ENCODE data around the gene VASH1.

The VASH1 gene

DNA sequence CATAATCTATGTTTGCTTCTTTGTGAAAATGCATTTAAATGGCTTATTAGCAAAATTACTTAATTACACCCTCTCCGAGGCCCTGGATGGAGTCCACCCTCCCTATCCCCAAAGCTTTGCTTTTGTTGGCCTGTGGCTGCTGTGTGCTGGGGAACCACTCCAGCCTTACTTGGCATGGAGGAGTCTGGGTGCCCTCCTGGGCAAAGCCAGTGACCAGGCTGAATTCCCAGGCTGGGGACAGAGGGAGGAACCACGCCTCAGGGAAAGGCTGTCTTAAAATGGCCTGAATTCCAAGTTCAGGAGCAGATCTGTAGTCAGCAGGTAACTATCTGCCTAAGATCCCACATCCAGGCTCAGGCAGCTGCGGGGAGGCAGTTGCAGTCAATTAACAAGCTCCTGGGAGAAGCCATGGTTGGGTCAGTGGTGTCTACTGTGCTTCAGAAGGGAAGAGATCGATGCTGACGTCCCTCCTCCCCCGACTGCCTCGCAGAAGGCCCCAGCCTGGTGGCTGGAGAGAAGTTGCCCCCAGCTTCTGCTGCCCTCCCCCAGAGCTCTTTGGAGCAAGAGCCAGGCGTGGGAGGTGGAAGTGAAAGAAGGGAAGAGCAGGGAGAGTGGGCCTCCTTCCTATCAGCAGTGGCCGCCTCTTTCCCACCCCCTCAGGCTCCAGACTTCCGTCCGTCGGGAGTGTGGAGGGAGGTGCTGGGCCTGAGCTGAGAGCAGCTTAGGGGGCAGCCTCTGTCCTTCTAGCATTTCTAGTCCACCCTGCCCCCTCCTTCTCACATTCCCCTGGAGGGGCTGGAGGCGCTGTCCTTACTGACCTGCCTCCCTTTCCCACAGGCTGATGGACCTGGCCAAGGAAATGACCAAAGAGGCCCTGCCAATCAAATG, 11.3 kb downstream of the VASH1 start:
- DNase-seq: no peak

DNA sequence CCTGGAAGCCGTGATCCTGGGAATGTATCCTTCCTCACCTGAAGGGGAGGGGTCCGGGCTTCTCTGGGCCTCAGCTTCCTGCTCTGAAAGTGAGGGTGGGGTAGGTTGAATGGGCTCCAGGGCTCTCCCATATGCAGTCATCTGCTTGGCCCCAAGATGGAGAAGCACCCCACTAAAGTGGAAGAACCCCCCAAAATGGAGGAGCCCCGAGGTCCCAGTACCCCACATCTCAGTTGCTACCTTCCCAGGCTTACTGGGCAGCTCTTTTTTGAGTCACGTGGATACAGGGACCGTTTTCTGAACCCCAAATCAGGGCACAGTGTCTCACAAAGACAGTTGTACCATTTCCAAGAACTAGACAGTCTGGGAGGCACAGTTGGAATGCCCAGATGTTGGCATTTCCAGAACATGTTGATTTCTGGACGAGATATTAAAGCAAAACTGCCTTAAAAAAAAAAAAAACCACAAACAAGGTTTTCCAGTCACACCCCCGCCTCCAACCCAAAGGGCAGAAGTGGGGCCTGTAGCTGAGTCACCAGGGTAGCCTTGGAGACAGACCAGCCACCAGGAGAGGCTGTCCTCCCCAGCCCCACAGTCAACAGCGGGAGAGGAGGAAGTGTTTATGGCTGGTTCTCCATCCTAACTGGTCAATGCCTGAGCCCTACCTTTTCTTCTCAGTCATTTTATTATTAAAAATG, 12.1 kb downstream of the VASH1 start:
- DNase-seq: no peak

DNA sequence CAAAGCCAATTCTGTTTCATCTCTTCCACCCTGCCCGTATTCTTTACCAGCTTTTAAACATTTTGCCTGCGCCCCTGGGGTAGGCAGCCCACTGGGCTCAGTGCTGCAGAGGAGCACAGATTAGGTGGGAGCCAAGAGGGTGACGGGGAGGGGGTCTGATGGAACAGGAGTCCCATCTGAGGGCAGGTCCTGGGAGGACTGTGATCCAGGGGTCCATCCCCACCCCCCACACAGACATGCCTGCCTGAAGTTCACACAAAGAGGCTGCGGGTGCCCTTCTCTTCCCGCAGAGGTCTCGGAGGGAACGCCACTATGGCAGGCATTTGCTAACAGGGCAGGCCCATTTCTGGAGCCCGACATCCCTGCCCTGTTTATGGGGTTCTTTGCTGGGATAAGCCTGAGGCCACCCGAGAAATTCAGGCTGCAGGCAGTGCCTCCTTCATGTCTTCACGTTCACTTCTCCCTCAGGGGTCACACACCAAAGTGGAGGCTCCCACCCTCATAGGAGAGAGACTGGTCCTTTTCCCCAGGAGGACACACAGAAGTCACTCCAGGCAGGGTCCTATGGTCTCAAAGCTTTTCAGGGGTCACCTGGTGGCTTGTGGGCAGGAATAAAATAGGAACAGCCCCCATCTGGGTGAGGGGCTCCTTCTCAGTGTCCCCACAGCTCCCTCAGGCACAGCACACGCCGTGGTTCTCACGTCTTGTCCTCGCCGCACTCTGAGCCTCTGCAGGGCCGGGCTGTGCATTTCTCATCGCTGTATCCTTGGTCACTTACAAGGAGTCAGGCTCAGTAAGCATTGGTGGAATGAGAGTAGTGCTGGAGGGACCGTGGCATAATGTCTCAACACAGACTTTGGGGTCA, 12.9 kb downstream of the VASH1 start:
- DNase-seq: no peak

DNA sequence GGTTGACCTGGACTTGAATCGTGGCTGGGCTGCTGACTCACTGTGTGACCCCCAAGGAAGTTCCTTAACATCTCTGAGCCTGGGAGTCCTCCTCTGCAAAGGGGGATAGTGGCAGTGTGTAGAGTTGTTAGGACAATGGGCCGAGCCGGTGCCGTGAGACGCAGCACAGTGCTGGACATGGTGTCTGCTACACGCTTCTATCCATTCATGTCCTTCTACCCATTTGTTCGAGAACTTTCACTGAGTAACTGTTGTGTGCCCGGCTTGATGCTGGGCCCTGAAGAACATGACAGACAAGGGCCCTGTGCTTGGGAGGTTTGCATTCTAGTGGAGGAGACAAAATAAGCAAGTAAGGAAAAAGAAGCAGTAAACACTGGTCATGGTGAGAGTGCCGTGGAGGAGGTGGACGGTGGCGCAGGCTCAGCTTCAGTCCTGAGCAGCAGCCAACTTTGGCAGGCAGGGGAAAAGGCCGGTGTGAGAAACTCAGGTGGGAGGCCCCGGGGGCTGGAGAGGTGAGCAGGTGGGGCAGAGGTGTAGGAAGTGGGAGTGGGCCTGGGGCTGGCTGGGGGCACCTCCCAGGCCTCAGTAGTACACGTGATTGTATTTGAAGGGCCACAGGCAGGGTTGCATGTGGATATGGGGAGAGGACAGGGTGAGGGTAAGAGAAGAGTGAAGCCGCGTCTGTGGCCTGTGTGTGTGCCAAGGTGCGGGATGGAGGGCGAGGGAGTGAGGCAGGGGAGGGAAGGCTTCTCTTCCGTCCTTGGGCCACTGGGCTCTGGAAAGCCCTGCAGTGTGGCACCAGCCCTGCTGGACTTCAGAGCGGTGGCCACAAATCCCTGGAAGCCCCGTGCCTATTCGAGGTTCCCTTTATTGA, 13.8 kb downstream of the VASH1 start:
- DNase-seq: no peak

DNA sequence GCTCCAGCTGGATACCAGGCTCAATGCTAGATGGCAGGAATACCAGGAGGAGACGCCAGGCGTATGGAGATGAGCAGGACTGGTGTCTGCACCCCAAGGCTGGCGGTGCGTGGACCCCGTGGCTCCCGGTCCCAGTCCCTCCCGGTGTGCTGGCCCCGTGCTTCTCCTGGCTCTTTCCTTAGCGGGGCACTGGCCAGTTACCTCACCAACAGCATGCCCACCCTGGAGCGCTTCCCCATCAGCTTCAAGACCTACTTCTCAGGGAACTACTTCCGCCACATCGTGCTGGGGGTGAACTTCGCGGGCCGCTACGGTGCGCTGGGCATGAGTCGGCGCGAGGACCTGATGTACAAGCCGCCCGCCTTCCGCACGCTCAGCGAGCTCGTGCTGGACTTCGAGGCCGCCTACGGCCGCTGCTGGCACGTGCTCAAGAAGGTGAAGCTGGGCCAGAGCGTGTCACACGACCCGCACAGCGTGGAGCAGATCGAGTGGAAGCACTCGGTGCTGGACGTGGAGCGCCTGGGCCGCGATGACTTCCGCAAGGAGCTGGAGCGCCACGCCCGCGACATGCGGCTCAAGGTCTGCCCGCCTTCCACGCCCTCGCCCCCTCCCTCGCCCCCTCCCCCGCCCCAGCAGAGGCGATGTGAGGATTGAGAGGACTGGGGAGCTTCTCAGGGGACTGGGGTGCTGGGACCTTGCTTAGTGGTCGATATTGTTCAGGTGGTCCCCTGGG, 14.6 kb downstream of the VASH1 start:
- DNase-seq: no peak

GRCh38 chr14:76776428-76777251, 15.4 kb downstream of the VASH1 start:
- DNase-seq: no peak

GRCh38 chr14:76777721-76778120, 16.5 kb downstream of the VASH1 start:
- DNase-seq: no peak

- no peak for DNase-seq
Measured at GRCh38 chr14:76778546-76779215, 17.4 kb downstream of the VASH1 start.

DNA sequence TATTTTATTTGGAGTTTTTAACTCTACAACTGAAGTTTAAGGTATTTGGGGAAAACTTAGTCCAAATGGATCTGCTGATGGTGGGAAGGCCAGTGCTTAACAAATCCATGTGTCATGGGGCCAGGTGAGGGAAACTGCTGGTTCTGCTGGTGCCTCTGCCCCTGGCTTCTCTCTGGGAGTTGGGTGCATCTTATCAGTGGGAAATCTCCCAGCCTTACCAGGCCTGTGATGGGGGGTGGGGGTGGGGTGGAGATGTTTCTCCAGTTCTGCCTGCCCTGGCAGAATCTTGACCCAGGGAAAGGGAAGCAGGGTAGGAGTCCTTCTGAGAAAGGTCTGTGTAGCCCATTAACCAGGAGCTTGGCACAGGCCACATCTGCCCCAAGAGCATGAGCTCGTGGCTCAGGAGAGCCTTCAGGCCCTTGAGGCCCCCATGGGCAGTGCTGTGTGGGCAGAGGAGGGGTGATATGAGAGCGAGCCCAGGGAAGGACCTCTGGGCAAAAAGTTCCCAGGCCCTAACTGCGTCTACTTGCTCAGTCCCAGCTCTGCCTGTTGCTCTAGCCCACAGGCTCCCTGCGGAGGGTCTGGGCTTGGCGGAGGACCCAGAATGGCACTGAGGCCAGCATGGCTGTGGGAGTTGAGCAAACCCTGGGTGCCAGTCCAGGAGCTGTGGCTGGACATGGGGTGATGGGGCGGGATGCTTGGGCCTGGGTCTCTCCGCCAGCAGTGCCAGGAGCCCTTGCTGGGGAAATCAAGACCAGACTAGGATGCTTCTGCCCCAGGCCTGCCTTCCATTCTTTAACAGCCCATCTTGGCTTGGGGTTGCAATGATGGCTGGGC, 18.2 kb downstream of the VASH1 start:
- DNase-seq: no peak

- DNase-seq: no peak
Measured at GRCh38 chr14:76780058-76780345, 18.7 kb downstream of the VASH1 start.

- no peak for DNase-seq
Measured at GRCh38 chr14:76780360-76780759, 19.1 kb downstream of the VASH1 start.

DNA sequence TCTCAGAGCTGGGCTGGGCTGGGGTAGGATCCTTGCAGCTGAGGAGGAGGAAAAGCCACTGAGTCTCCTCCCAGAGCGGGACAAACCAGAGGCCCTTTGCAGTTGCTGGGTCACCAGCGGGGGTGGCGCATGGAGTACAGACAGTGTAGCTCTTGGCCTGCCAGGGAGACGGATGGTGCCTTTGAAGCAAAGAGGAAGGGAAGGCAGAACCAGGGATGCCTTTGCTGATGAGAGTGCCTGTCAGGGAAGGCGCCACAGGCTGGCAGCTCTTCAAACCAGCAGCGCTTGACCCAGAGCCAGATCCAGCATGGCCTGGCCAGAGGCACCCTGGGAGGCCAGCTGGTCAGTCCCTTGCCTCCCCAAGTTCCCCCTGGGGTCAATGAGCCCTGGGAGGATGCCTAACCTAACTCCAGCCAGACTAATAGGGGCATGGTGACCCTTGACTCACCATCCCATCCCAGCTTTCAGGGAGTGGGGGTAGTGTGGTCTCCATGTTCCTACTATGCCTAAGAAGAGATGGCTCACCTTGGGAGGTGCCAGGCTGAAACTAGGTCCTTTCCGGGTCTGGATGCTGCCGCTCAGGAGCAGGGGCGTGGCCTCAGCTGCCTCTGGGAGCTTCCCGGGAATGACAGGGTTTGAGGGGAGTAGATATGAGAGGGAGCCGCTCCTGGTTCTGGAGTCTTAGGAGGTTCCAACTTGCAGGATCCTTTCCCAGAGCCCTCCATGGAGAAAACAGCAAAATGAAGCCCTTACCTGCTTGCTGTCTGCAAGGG, 19.8 kb downstream of the VASH1 start:
- no peak for DNase-seq

DNA sequence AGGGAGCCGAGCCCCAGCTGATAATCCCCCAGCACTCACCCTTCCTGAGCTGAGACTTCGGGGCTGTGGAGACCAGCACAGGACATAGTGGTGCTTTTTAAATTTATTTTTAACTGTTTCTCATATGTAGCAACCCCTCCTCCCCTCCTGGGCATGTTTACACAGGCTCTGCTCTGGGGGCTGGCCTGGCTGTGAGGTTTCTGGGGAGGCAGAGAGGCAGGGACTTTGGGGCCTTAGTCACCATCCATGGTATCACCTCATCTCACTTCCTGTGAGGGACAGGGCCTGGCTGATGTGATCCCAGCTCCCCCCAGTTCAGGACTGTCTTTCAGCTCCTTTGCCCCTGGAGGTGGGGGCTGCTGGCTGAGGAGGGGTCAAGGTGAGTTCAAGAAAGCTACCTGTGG, 20.4 kb downstream of the VASH1 start:
- no peak for DNase-seq

DNA sequence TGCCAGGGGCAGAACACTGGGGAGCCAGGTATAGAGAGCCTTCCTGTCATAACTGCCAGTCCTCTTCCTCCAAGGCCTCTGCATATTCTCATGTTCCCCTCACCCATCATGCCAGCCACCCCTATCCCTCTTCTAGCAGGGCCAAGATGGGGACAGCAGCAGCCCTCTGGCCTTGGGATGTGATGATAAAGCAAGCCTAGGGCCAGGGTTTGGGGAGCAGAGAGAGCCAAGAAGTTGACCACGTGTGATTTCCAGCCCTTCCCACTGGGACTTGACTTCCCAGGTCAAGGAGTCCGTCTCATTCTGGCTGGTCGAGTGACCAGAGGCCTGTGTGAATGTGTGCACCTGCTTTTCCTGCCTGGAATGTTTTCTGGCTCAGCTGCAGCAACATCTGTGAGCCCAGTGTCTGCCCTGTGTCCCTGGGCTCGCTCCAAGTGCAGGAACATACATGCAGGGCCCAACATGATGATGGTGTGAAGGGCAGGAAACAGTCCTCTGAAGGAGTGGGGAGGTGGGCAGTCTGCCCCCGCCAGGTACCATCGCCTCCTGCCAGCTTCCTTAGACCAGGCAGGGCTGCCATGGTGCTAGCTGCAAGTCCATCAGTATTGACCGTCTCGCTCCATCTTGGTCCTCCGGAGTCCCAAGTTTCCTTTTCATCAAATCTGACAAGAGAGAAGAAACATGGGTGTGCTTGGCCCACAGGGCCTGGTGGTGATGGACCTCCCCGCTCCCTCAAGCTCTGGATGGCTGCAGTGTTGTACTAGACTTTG, 21.0 kb downstream of the VASH1 start:
- DNase-seq: no peak

DNA sequence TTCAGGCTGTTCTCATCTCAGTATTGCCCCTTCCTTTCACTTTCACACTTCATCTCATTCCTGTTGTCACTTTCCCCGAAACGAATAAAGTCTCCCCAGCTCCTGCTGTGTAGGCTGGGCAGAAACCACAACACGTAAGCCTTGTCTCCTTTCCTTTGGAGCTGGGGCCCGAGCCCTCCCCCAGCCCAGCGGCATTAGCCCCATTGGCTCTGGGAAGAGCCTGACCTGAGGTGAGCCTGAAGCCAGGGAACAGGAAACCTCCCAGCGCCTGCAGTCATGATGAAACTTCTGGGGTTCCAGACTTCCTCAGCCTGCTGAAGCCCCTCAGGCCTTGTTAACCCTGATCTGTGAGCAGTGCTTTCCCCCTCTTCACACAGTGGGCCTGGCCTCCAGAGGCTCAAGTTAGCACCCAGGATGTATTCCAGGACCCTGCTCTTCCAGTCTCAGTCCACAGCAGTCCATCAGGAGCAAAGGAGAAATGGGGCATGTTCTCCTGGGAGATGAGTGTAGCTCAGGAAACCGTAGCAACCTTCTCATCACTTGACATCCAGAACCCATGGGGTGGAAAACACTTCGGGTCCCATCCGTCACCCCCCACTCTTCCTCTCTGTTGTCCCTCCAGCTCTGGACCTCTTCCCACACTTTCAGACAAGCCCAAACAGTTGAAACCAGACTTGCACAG, 21.8 kb downstream of the VASH1 start:
- DNase-seq: no peak

DNA sequence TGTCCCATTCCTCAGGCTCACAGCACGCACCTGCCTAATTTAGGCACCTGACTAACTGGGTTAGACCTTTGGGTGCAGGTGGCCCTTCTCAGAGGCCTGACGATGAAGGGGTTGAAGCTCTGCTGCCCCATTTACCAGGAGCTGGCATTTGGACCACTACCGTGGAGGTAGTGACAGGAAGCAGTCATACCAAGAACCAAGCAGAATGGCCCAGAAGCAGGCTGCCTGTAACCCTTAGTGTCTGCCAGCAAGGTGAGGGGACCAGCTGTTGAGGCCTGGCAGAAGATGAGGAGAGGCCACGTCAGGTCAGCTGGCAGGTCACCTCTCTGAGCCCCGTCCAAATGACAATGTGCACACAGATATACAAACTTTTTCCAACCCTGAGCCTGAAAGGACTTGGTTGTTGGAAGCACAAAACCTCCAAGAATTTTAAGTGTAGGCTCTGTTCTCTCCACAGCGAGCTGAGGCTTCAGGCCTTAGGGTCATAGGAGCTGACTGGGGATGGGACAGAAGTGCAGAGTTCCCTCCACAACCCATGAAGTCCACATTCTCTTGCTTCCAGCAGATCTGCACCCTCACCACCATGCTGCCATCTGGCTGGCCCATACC, 23.1 kb downstream of the VASH1 start:
- no peak for DNase-seq

DNA sequence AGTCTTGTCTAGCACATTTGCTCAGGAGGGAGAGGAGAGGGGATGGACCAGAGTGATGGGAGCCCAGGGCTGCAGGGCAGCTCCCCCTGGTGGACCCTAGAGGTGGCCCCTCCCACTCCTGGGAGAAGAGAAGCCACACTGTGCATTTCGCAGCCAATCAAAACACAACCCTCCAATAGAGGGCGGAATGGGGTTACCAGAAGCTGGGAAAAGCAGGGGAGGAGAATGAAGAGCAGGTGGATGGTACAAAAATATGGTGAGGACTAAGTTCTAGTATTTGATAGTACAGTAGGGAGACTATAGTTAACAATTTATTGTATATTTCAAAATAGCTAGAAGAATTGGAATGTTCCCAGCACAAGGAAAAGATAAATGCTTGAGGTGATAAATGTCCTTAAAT, 23.6 kb downstream of the VASH1 start:
- DNase-seq: peak; percentile 53 to 54
